ENCODE results near the gene IL15RA.
A peak's percentile ranks its signal among the peaks of the same experiment; 100 is the strongest.

IL15RA gene

DNA sequence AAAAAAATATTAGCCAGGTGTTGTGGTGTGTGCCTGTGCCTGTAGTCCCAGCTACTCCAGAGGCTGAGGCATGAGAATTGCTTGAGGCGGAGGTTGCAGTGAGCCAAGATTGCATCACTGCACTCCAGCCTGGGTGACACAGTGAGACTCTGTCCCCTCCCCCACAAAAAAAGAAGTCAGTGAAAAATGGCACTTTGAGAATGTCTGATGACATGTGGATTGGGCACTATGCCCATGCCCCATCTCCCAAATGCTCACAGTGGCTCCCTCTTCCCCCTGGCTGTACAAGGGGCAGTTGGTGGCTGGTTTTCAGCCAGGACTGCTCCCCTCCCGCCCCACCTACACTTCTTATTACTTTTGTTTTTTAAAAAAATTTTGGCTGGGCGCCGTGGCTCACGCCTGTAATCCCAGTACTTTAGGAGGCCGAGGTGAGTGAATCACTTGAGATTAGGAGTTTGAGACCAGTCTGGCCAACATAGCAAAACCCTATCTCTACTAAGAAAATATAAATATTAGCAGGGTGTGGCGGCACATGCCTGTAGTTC lies 26.1 kb downstream of the IL15RA start:
- TF ChIP-seq, protein P1, sequence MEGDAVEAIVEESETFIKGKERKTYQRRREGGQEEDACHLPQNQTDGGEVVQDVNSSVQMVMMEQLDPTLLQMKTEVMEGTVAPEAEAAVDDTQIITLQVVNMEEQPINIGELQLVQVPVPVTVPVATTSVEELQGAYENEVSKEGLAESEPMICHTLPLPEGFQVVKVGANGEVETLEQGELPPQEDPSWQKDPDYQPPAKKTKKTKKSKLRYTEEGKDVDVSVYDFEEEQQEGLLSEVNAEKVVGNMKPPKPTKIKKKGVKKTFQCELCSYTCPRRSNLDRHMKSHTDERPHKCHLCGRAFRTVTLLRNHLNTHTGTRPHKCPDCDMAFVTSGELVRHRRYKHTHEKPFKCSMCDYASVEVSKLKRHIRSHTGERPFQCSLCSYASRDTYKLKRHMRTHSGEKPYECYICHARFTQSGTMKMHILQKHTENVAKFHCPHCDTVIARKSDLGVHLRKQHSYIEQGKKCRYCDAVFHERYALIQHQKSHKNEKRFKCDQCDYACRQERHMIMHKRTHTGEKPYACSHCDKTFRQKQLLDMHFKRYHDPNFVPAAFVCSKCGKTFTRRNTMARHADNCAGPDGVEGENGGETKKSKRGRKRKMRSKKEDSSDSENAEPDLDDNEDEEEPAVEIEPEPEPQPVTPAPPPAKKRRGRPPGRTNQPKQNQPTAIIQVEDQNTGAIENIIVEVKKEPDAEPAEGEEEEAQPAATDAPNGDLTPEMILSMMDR (IDR thresholded peaks at IDR 0.05) = no peak

- TF ChIP-seq, protein P1 (IDR thresholded peaks at IDR 0.05) = peak; percentile 39; the same call in 1 of the 2 replicates
Measured at GRCh38 chr10:5949009-5949759, 28.2 kb downstream of the IL15RA start.

- TF ChIP-seq, protein P1 (IDR thresholded peaks at IDR 0.05) = no peak
Measured at GRCh38 chr10:5948208-5948585, 29.1 kb downstream of the IL15RA start.

GRCh38 chr10:5947471-5948207 lies 29.7 kb downstream of the IL15RA start:
- TF ChIP-seq, protein P1 (IDR thresholded peaks at IDR 0.05) = no peak

DNA sequence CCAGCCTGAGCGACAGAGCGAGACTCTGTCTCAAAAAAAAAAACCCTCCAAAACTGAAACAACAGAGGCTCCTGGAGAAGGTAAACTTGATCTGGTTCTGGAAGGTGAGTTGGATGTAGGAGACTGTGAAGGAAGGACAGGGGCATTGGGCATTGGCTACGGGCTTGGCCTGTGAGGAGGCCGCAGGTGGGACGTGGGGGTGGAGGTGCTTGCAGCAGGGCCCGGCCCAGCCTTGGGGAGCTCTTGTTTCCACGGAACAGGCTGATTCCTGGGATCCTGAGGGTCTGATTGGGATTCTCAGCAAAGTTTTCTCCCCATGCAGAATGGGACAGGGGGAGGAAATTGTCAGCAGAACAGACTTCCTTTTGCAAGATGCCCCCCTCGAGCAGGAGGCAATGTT lies 30.6 kb downstream of the IL15RA start:
- TF ChIP-seq, protein P1 (IDR thresholded peaks at IDR 0.05) = no peak

- TF ChIP-seq, protein P1 (IDR thresholded peaks at IDR 0.05) = no peak
Measured at GRCh38 chr10:5945561-5946418, 31.6 kb downstream of the IL15RA start.

DNA sequence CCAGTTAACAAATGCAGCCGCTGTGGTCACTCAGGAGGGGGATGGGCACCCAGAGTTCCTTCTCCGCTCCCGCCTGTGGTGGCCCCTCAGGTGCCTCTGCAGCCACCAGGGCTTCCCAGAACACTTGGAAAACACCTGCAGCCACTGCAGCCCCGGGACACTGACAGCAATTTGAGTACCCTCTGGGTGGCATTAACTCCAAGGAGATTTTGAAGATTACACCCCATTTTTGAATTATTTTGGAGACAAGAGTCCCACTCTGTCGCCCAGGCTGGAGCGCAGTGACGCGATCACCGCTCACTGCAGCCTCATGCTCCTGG lies 32.2 kb downstream of the IL15RA start:
- TF ChIP-seq, protein P1 (IDR thresholded peaks at IDR 0.05) = no peak
